H1 (cell line): Measurements from ENCODE around the gene FHIT. TPM values are rescaled to one million over a fixed set of nuclear protein-coding genes. Genes with fewer than 3 reads are reported as not detected.

Source experiments
- HDAC2 ChIP-seq, 2 experiments: fragments of 300-600 bp in 1 of 2; sonication (generic) in 1 of 2; IDR thresholded peaks; 2 replicates each; pipeline ENCODE4 v1.6.1; 2011 to 2012; ENCODE audit warnings: low read depth in 2 of 2, low read length in 2 of 2, mild to moderate bottlenecking in 2 of 2, moderate library complexity in 2 of 2, borderline replicate concordance in 1 of 2, inconsistent platforms in 1 of 2
- RXRA ChIP-seq: IDR thresholded peaks from 2 replicates; pipeline ENCODE4 v1.6.1; 2011; ENCODE audit warnings: low read depth, mild to moderate bottlenecking, low read length, moderate library complexity; ENCODE audit not compliant: insufficient read depth
- TCF12 ChIP-seq: IDR thresholded peaks from 2 replicates; pipeline ENCODE4 v1.6.1; 2011; ENCODE audit warnings: low read depth, mild to moderate bottlenecking, low read length
- polyA plus RNA-seq, 7 experiments: library from polyadenylated mRNA; depleted of rRNA in 3 of 7; stranded (reverse) in 5 of 7; unstranded in 2 of 7; fragments of >200 nt in 5 of 7; fragments of 200-250 nt in 2 of 7; gene quantifications; 1 replicate in 5 of 7; 2 replicates in 1 of 7; 4 replicates in 1 of 7; pipeline versions ENCODE4 v1.2.1 to v1.2.3, GENCODE V29; 2011 to 2013; ENCODE audit warnings: missing spikeins in 2 of 7, mixed read lengths in 2 of 7
- total RNA-seq: library from RNA; stranded (reverse); fragmentation: NEBNext Ultra II Directional; extraction: Animal tissue kit (Norgen Biotek cat#: 25700); gene quantifications from 2 replicates; pipeline ENCODE4 v1.2.1, GENCODE V29; 2021

Gene FHIT
- total and polyA plus RNA-seq, 2 of the 8 experiments (the other 6 are each of a cell fraction or from before 2014, with no cell fraction given), result 1.2 to 3.2 TPM

DNA sequence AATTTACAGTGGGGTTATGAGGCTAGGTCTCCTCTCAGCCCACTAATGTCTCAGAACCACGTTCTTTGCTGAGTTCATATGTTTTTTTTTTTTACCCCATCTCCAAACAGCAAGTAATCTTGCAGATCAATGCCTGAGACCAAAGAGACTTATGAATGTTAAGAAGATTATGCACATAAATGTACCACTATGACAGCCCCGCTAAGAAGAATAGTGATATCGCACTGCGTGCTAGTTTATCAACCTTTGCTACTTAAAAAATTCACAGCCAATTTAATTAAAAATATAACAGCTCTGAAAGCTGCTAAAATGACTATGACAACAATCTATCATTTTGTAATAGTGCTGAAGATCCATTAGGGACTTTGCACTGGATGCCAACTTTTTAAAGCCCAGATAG lies 1462.5 kb downstream of the FHIT start (continued):
- TF ChIP-seq HDAC2 (IDR thresholded peaks at IDR 0.05; ENCODE audit: borderline replicate concordance in 1 of 2, low read depth in 2 of 2, low read length in 2 of 2) (no peak), TCF12 (no peak), RXRA (no peak)
